IMR-90 (cell line): ENCODE measurements around the gene SRP14. TPM values are rescaled to one million over a fixed set of nuclear protein-coding genes. Genes with fewer than 3 reads are reported as not detected.
"Not testable (repeated sequence)": the region's sequence is repeated elsewhere in the genome, so short reads cannot be mapped to it uniquely, and the experiment has no call there.

Source experiments
- ATAC-seq: fragments of 200-7000 bp; cut with Tn5 transposase; 2 replicates; pipeline ENCODE4 v1.9.1; 2020; ENCODE audit warnings: low read depth, mild to moderate bottlenecking, moderate library complexity
- BruUV-seq: library from RNA; stranded (reverse); fragments of 400-500 nt; replicated peaks from 2 replicates; lab custom pipeline; 2021; lab: Mats Ljungman, UMichigan
- CTCF ChIA-PET: fragments of 300-600 bp; formaldehyde crosslinking; extraction: SDS; loops from one replicate; lab custom pipeline; 2021; ENCODE audit warnings: antibody characterized with exemption; lab: Yijun Ruan, JAX
- POLR2A ChIA-PET: fragments of 300-600 bp; sonication (Branson Sonifier 250); formaldehyde crosslinking; loops from one replicate; lab custom pipeline; 2022; ENCODE audit warnings: antibody characterized with exemption; ENCODE audit not compliant: unreplicated experiment; lab: Charles Lee
- DNase-seq: peaks from one replicate; pipeline ENCODE4 v3.0.0; 2013
- H2AFZ ChIP-seq: replicated peaks from 2 replicates; pipeline ENCODE3; 2013; ENCODE audit warnings: low read length, mild to moderate bottlenecking; ENCODE audit not compliant: poor library complexity
- H2AK5ac ChIP-seq: 2 replicates; pipeline ENCODE4 v1.6.1; 2013; ENCODE audit warnings: low read depth, low read length, inconsistent platforms
- H2AK9ac ChIP-seq: replicated peaks from 2 replicates; pipeline ENCODE3; 2013; ENCODE audit warnings: mild to moderate bottlenecking, low read depth, low read length, moderate library complexity; ENCODE audit not compliant: poor library complexity
- H2BK120ac ChIP-seq: 2 replicates; pipeline ENCODE4 v1.6.1; 2013; ENCODE audit warnings: low read depth, low read length, inconsistent platforms
- H2BK15ac ChIP-seq: 3 replicates; pipeline ENCODE4 v1.6.1; 2013; ENCODE audit warnings: low read depth, low read length, inconsistent platforms
- H2BK20ac ChIP-seq: 2 replicates; pipeline ENCODE4 v1.6.1; 2013; ENCODE audit warnings: low read depth, mild to moderate bottlenecking, inconsistent platforms, low read length, moderate library complexity
- H2BK5ac ChIP-seq: 2 replicates; pipeline ENCODE4 v1.6.1; 2013; ENCODE audit warnings: mild to moderate bottlenecking, low read depth, low read length, inconsistent platforms; ENCODE audit not compliant: poor library complexity, severe bottlenecking
- H3K14ac ChIP-seq: replicated peaks from 2 replicates; pipeline ENCODE4 v1.6.1; 2013; ENCODE audit warnings: low read depth, low read length, inconsistent platforms
- H3K18ac ChIP-seq: 2 replicates; pipeline ENCODE4 v1.6.1; 2013; ENCODE audit warnings: low read depth, low read length, control low read depth
- H3K23ac ChIP-seq: 2 replicates; pipeline ENCODE4 v1.6.1; 2013; ENCODE audit warnings: low read depth, low read length, inconsistent platforms
- H3K27ac ChIP-seq: 2 replicates; pipeline ENCODE4 v1.5.1; 2013; ENCODE audit warnings: mild to moderate bottlenecking, control low read depth, low read length; ENCODE audit not compliant: insufficient read depth
- H3K27me3 ChIP-seq: 2 replicates; pipeline ENCODE4 v1.6.1; 2013; ENCODE audit warnings: low read length; ENCODE audit not compliant: control insufficient read depth, insufficient read depth
- H3K36me3 ChIP-seq: 2 replicates; pipeline ENCODE4 v1.6.1; 2013; ENCODE audit warnings: low read length, mixed read lengths; ENCODE audit not compliant: control insufficient read depth, insufficient read depth
- H3K4ac ChIP-seq: 2 replicates; pipeline ENCODE4 v1.6.1; 2013; ENCODE audit warnings: low read depth, low read length, inconsistent platforms
- H3K4me1 ChIP-seq: 2 replicates; pipeline ENCODE4 v1.6.1; 2013; ENCODE audit warnings: low read length, mixed read lengths; ENCODE audit not compliant: control insufficient read depth, insufficient read depth
- H3K4me2 ChIP-seq: 2 replicates; pipeline ENCODE4 v1.6.1; 2013; ENCODE audit warnings: low read depth, mild to moderate bottlenecking, control low read depth, low read length, moderate library complexity
- H3K4me3 ChIP-seq: 2 replicates; pipeline ENCODE4 v1.5.1; 2013; ENCODE audit warnings: low read depth, mild to moderate bottlenecking, control low read depth, low read length, moderate library complexity; ENCODE audit not compliant: insufficient read depth
- H3K56ac ChIP-seq: 2 replicates; pipeline ENCODE4 v1.6.1; 2013; ENCODE audit warnings: low read length, inconsistent platforms; ENCODE audit not compliant: insufficient read depth; ENCODE audit errors: extremely low read depth
- H3K79me1 ChIP-seq, 2 experiments: 2 replicates each; pipeline ENCODE4 v1.6.1; 2013; ENCODE audit warnings: low read length in 2 of 2, inconsistent platforms in 1 of 2, low read depth in 1 of 2
- H3K9ac ChIP-seq: 2 replicates; pipeline ENCODE4 v1.6.1; 2013; ENCODE audit warnings: low read depth, low read length, control low read depth
- H3K9me1 ChIP-seq: 2 replicates; pipeline ENCODE4 v1.6.1; 2013; ENCODE audit warnings: low read length, inconsistent platforms; ENCODE audit not compliant: insufficient read depth
- H3K9me3 ChIP-seq: 2 replicates; pipeline ENCODE4 v1.6.1; 2013; ENCODE audit warnings: low read length; ENCODE audit not compliant: control insufficient read depth, insufficient read depth
- H4K20me1 ChIP-seq: 2 replicates; pipeline ENCODE4 v1.6.1; 2013; ENCODE audit warnings: low read length, inconsistent platforms; ENCODE audit not compliant: insufficient read depth
- H4K5ac ChIP-seq: 2 replicates; pipeline ENCODE4 v1.6.1; 2013; ENCODE audit warnings: mild to moderate bottlenecking, low read depth, low read length, control low read depth
- H4K8ac ChIP-seq, 2 experiments: 2 replicates each; pipeline ENCODE4 v1.6.1; 2013; ENCODE audit warnings: low read depth in 2 of 2, low read length in 2 of 2, control low read depth in 1 of 2, inconsistent platforms in 1 of 2
- H4K91ac ChIP-seq: 2 replicates; pipeline ENCODE4 v1.6.1; 2013; ENCODE audit warnings: low read depth, low read length, inconsistent platforms; ENCODE audit not compliant: insufficient read depth
- CTCF ChIP-seq: conservative IDR thresholded peaks from 2 replicates; pipeline ENCODE4 v1.5.1; 2012; ENCODE audit warnings: mild to moderate bottlenecking, low read depth, low read length, improper control_type of control experiment
- MAFK ChIP-seq: IDR thresholded peaks from 2 replicates; pipeline ENCODE4 v1.6.1; 2012; ENCODE audit warnings: low read depth, low read length, improper control_type of control experiment
- NFE2L2 ChIP-seq: fragments of 150-350 bp; IDR thresholded peaks from 2 replicates; pipeline ENCODE4 v1.6.1; 2016; ENCODE audit warnings: low read depth, mild to moderate bottlenecking, low read length
- RAD21 ChIP-seq: IDR thresholded peaks from 2 replicates; pipeline ENCODE4 v1.6.1; 2012; ENCODE audit warnings: low read length, improper control_type of control experiment
- WGBS, 2 experiments: methylation state at CpG; one replicate each; pipeline versions ENCODE4 v1.1.5 to v1.1.7; 2013; ENCODE audit warnings: missing lambda C conversion rate in 2 of 2; ENCODE audit not compliant: insufficient read length in 1 of 2; ENCODE audit errors: extremely low coverage in 2 of 2; 5-methylcytosine and 5-hydroxymethylcytosine counted together
- dilution Hi-C: fragments of 300-500 bp; cut with HindIII; formaldehyde crosslinking; loops from one replicate; pipeline ENCODE4 v1.14.3; 2018; ENCODE audit warnings: low sequenced_read_pairs; ENCODE audit not compliant: unreplicated experiment
- in situ Hi-C: fragments of 300-500 bp; cut with MboI; formaldehyde crosslinking; loops from 3 replicates; pipeline ENCODE4 v1.14.3; 2019; ENCODE audit warnings: low sequenced_read_pairs, inconsistent platforms, mixed read lengths
- intact Hi-C: fragments of 100-400 bp; cut with micrococcal nuclease; formaldehyde crosslinking; loops from 2 replicates; pipeline ENCODE4 v1.10.0; 2022
- polyA plus RNA-seq, 3 experiments: library from polyadenylated mRNA; depleted of rRNA; stranded (reverse); fragments of >200 nt; gene quantifications; 2 replicates each; pipeline ENCODE4 v1.2.3, GENCODE V29; 2012; ENCODE audit warnings: low replicate concordance in 1 of 3
- total RNA-seq: library from RNA; depleted of rRNA; stranded (reverse); fragments of >200 nt; gene quantifications from 2 replicates; pipeline ENCODE4 v1.2.3, GENCODE V29; 2012

SRP14 gene
- total and polyA plus RNA-seq, 2 of the 4 experiments (the other 2 are of a cell fraction) = 106 to 295 TPM

DNA sequence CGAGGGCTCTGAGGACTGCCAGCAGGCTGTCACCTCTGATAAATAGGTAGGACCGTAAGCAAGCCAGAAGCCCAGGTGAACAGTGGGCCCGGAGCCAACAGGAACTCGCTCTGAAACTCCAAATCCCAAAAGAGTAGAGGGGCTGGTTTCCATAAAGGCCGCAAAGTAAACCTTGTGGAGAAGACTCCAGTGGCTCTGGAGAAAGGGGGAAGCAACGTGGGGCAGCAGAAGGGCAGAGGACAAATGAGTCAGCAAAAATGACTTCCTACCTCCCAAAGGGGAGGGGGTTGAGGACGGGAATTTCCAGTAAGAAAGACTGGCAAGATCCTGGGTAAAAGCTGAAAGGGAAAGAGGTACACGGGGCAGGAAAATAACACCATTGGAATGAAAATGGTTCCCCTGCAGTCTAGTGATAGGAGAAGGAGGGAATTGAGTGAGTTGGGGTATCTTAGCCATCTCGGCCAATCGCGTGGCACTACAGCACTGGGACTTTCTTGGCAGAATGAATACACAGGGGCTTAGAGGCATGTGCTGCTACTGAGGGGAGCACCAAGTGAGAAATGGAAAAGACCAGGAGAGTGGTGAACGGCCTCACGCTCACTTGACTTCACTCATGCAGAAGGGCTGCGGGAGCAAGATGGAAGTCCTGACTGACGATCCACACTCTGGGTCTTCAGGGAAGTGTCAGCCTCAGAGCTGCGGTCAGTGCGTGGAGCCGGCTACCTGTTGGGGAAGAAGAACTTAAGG lies 36.5 kb upstream of the SRP14 start:
- H4K20me1 ChIP-seq = no peaks in the 10 kb centered on the region
- no peak overlapping the region for H4K5ac ChIP-seq
- H2BK20ac ChIP-seq = peak overlapping the region; percentile 69
- 97% methylated on average over 9 of the region's 18 CpGs; no CpG with 5 or more reads in 1 of the 2 experiments for WGBS, 2 experiments
- H3K4me1 ChIP-seq = peaks cover 2% of the 10 kb centered on the region; the same call in 1 of the 2 replicates
- H3K9me3 ChIP-seq = no peaks in the 10 kb centered on the region
- no peak overlapping the region for H3K9ac ChIP-seq
- no peaks in the 10 kb centered on the region for H3K27me3 ChIP-seq
- no peak overlapping the region for H2BK5ac ChIP-seq
- H3K9me1 ChIP-seq = peaks cover 12% of the 10 kb centered on the region; the same call in 1 of the 2 replicates
- peak overlapping the region; percentile 28; the same call in 1 of the 2 replicates for H3K4ac ChIP-seq
- peak overlapping the region; percentile 70 for H2AFZ ChIP-seq
- H2BK120ac ChIP-seq = peak overlapping the region; percentile 30
- POLR2A ChIA-PET = no interaction called here
- no peak overlapping the region for H3K27ac ChIP-seq
- no peak for ATAC-seq
- dilution Hi-C loops = no loop called here
- peak overlapping the region; percentile 36; the same call in 1 of the 3 replicates for H2BK15ac ChIP-seq
- TF ChIP-seq MAFK (peak; percentile 50), NFE2L2 (peak; percentile 75), RAD21 (no peak), CTCF (no peak)
- BruUV-seq = no TSS peak
- no peak overlapping the region for H3K4me2 ChIP-seq
- H4K91ac ChIP-seq = no peak overlapping the region
- CTCF ChIA-PET = interaction anchor here (0.5 kb wide), 1 partner anchor 277 kb away, joined by 3 read pairs; no protein-coding TSS in a partner anchor
- H3K36me3 ChIP-seq = no peaks in the 10 kb centered on the region
- H4K8ac ChIP-seq = peak overlapping the region in 1 of 2 experiments; percentile 5; a peak in 1 of 4 replicates
- H2AK5ac ChIP-seq = peak overlapping the region; percentile 23; the same call in 1 of the 2 replicates
- H3K18ac ChIP-seq = no peak overlapping the region
- peak overlapping the region; percentile 3 for H2AK9ac ChIP-seq
- H3K4me3 ChIP-seq = no peak overlapping the region
- no peak overlapping the region for H3K23ac ChIP-seq
- no peak overlapping the region for H3K56ac ChIP-seq
- no peaks in the 10 kb centered on the region for H3K79me1 ChIP-seq
- 0 out of 2 replicates have a peak overlapping the region, but pooled peaks have one; percentile 3 for H3K14ac ChIP-seq
- no peak for DNase-seq
- in situ Hi-C loops = no loop called here
- intact Hi-C loops = no loop called here

GRCh38 chr15:40074656-40075055 lies 35.7 kb upstream of the SRP14 start:
- H2AFZ ChIP-seq, H3K36me3 ChIP-seq, intact Hi-C loops, H3K14ac ChIP-seq, H3K56ac ChIP-seq, H2BK15ac ChIP-seq, CTCF ChIA-PET, H2BK120ac ChIP-seq, DNase-seq, H3K4me1 ChIP-seq, H3K4me3 ChIP-seq, H3K27me3 ChIP-seq, H2BK20ac ChIP-seq, H3K23ac ChIP-seq, ATAC-seq, H3K27ac ChIP-seq, H3K4ac ChIP-seq, H3K4me2 ChIP-seq, H3K18ac ChIP-seq, dilution Hi-C loops, in situ Hi-C loops, H4K91ac ChIP-seq, H3K9me3 ChIP-seq, H4K5ac ChIP-seq, H3K9me1 ChIP-seq, POLR2A ChIA-PET, H2BK5ac ChIP-seq, H2AK5ac ChIP-seq, H4K20me1 ChIP-seq, H4K8ac ChIP-seq, H2AK9ac ChIP-seq, H3K9ac ChIP-seq, H3K79me1 ChIP-seq, BruUV-seq: not testable (repeated sequence)
- 95% methylated on average over 17 of the region's 27 CpGs; no CpG with 5 or more reads in 1 of the 2 experiments for whole genome bisulfite sequencing, 2 experiments
